K562 (cell line): ENCODE results near the gene SLC6A16. TPM values are rescaled to one million over a fixed set of nuclear protein-coding genes. Genes with fewer than 3 reads are reported as not detected.

Experiments used
- ATAC-seq: fragments of 200-7000 bp; cut with Tn5 transposase; 3 replicates; pipeline ENCODE4 v1.9.1; 2020; ENCODE audit warnings: moderate library complexity
- BruUV-seq: library from RNA; stranded (reverse); fragments of 400-500 nt; replicated peaks from 2 replicates; lab custom pipeline; 2021; lab: Mats Ljungman, UMichigan
- CTCF ChIA-PET: fragments of 300-600 bp; formaldehyde crosslinking; extraction: SDS; loops from one replicate; lab custom pipeline; 2021; ENCODE audit warnings: low intra/inter-chr PET ratio; lab: Yijun Ruan, JAX
- POLR2A ChIA-PET: fragments of 300-600, 350-650 bp; sonication (Branson Sonifier 250); formaldehyde crosslinking; extraction: SDS; loops from one replicate; lab custom pipeline; 2021; ENCODE audit warnings: antibody characterized with exemption, inconsistent platforms; lab: Yijun Ruan, JAX
- DNase-seq, 4 experiments: peaks; one replicate each; pipeline versions ENCODE4 v3.0.0 to v3.0.0-alpha.2; 2011 to 2018; ENCODE audit warnings: low spot score in 3 of 4, mixed read lengths in 3 of 4; ENCODE audit errors: extremely low read depth in 1 of 4
- FAIRE-seq: peaks from 2 replicates; lab custom pipeline; 2011; peaks lifted over from hg19 to GRCh38; lab: Jason Lieb, UNC
- H2AFZ ChIP-seq: 2 replicates; pipeline ENCODE4 v1.6.0; 2011; ENCODE audit warnings: low read depth, low read length, control low read depth, inconsistent platforms
- H3K27ac ChIP-seq: fragments of 200-600 bp; 3 replicates; pipeline ENCODE4 v1.8.0; 2011; ENCODE audit warnings: low read depth, mild to moderate bottlenecking, control low read depth, inconsistent platforms, low read length, moderate library complexity, mixed read lengths; ENCODE audit errors: extremely low read depth
- H3K27me3 ChIP-seq, 2 experiments: fragments of 300-600 bp in 1 of 2; 2 replicates in 1 of 2; 3 replicates in 1 of 2; pipeline versions ENCODE4 v1.6.0 to v1.8.0; 2011; ENCODE audit warnings: inconsistent platforms in 2 of 2, low read length in 2 of 2, mild to moderate bottlenecking in 1 of 2, mixed read lengths in 1 of 2, moderate library complexity in 1 of 2; ENCODE audit not compliant: control insufficient read depth in 2 of 2, insufficient read depth in 2 of 2
- H3K36me3 ChIP-seq: fragments of 300-600 bp; 3 replicates; pipeline ENCODE4 v1.8.0; 2011; ENCODE audit warnings: mild to moderate bottlenecking, low read length, inconsistent platforms; ENCODE audit not compliant: control insufficient read depth, insufficient read depth
- H3K4me1 ChIP-seq, 2 experiments: fragments of 200-600 bp in 1 of 2; replicated peaks in 1 of 2; 2 replicates in 1 of 2; 3 replicates in 1 of 2; pipeline versions ENCODE4 v1.5.1 to v1.8.0; 2011; ENCODE audit warnings: inconsistent platforms in 2 of 2, low read length in 2 of 2, mild to moderate bottlenecking in 1 of 2, mixed read lengths in 1 of 2, moderate library complexity in 1 of 2; ENCODE audit not compliant: control insufficient read depth in 2 of 2, insufficient read depth in 2 of 2
- H3K4me2 ChIP-seq: 2 replicates; pipeline ENCODE4 v1.6.1; 2011; ENCODE audit warnings: low read length, control low read depth, inconsistent platforms, mixed read lengths; ENCODE audit not compliant: insufficient read depth
- H3K4me3 ChIP-seq: fragments of 200-600 bp; sonication (generic), shearing (Covaris generic); 2 replicates; pipeline ENCODE4 v1.5.1; 2016; ENCODE audit warnings: control low read depth, inconsistent platforms
- H3K79me2 ChIP-seq: fragments of 200-600 bp; 3 replicates; pipeline ENCODE4 v1.8.0; 2011; ENCODE audit warnings: low read length, inconsistent platforms; ENCODE audit not compliant: control insufficient read depth, insufficient read depth
- H3K9ac ChIP-seq, 2 experiments: 2 replicates each; pipeline versions ENCODE4 v1.6.0 to v1.6.1; 2011; ENCODE audit warnings: low read depth in 2 of 2, low read length in 2 of 2, control low read depth in 1 of 2, inconsistent platforms in 1 of 2, mild to moderate bottlenecking in 1 of 2, mixed read lengths in 1 of 2; ENCODE audit not compliant: insufficient read depth in 1 of 2
- H3K9me1 ChIP-seq: one replicate; pipeline ENCODE4 v1.6.0; 2011; ENCODE audit warnings: inconsistent platforms, mild to moderate bottlenecking, low read length, moderate library complexity; ENCODE audit not compliant: control insufficient read depth, insufficient read depth
- H3K9me3 ChIP-seq: replicated peaks from 2 replicates; pipeline ENCODE4 v1.5.1; 2011; ENCODE audit warnings: low read depth, low read length, inconsistent platforms; ENCODE audit not compliant: control insufficient read depth, insufficient read depth
- H4K20me1 ChIP-seq: replicated peaks from 2 replicates; pipeline ENCODE4 v1.6.1; 2011; ENCODE audit warnings: low read length, inconsistent platforms, mixed read lengths; ENCODE audit not compliant: control insufficient read depth, insufficient read depth
- ELK3 ChIP-seq: fragments of 450-650 bp; formaldehyde crosslinking; IDR thresholded peaks from 2 replicates; pipeline ENCODE4 v1.4.0; 2020; ENCODE audit warnings: mild to moderate bottlenecking
- FIP1L1 ChIP-seq: fragments of 200-400 bp; formaldehyde crosslinking; IDR thresholded peaks from 2 replicates; pipeline ENCODE4 v1.6.1; 2018; ENCODE audit warnings: mild to moderate bottlenecking, low read depth, low read length; ENCODE audit not compliant: poor library complexity, severe bottlenecking
- HCFC1 ChIP-seq: IDR thresholded peaks from 2 replicates; pipeline ENCODE4 v1.6.1; 2012; ENCODE audit warnings: low read depth, low read length, improper control_type of control experiment
- ZNF551 ChIP-seq: fragments of 250-450 bp; sonication (Bioruptor Pico); IDR thresholded peaks from 2 replicates; pipeline ENCODE4 v1.5.0; 2021; ENCODE audit warnings: mild to moderate bottlenecking, moderate library complexity
- WGBS: fragments of 100-300 bp; shearing (Covaris generic); methylation state at CpG from one replicate; pipeline ENCODE4 v1.1.6; 2016; ENCODE audit warnings: low coverage, mixed read lengths; ENCODE audit not compliant: insufficient coverage; ENCODE audit errors: missing lambda C conversion rate; 5-methylcytosine and 5-hydroxymethylcytosine counted together
- in situ Hi-C: fragments of 300-500 bp; cut with MboI; formaldehyde crosslinking; loops from 4 replicates; pipeline ENCODE4 v1.15.0; 2018; ENCODE audit warnings: inconsistent platforms, mixed read lengths
- intact Hi-C: fragments of 100-400 bp; cut with micrococcal nuclease; formaldehyde crosslinking; loops from 2 replicates; pipeline ENCODE4 v1.14.2; 2022
- polyA plus RNA-seq, 8 experiments: library from polyadenylated mRNA; depleted of rRNA in 4 of 8; stranded (reverse) in 5 of 8; unstranded in 3 of 8; fragments of >200 nt; fragmentation: Nextera tagmentation in 2 of 8; fragmentation: Illumina TruSeq in 1 of 8; extraction: Ambion mirVana in 2 of 8; extraction: Trizol in 1 of 8; gene quantifications; 2 replicates each; pipeline versions ENCODE4 v1.2.1 to v1.2.3, GENCODE V29; 2011 to 2014; ENCODE audit warnings: inconsistent platforms in 1 of 8, missing spikeins in 1 of 8
- total RNA-seq, 7 experiments: library from RNA; depleted of rRNA in 6 of 7; stranded (reverse); fragments of >200 nt in 6 of 7; fragmentation: Illumina TruSeq in 2 of 7; extraction: Trizol in 2 of 7; gene quantifications; 2 replicates each; pipeline versions ENCODE4 v1.2.1 to v1.2.3, GENCODE V29; 2011 to 2021; ENCODE audit warnings: low replicate concordance in 1 of 7

Gene SLC6A16
- total and polyA plus RNA-seq, 9 of the 15 experiments (the other 6 are each of a cell fraction or from before 2014, with no cell fraction given), result 0.05 to 0.95 (median 0.36) TPM

GRCh38 chr19:49335784-49336481, 10.9 kb upstream of the SLC6A16 start:
- POLR2A ChIA-PET, result interaction anchor here (1.0 kb wide), 1 partner anchor 17 kb away, joined by 4 read pairs; no protein-coding TSS in a partner anchor
- CTCF ChIA-PET, result interaction anchor here (0.5 kb wide), 1 partner anchor 58 kb away, joined by 3 read pairs; no protein-coding TSS in a partner anchor
- no peak for TF ChIP-seq ZNF551 (CRISPR knock-in tag)
- TF ChIP-seq FIP1L1, result no peak
- TF ChIP-seq ELK3 (CRISPR knock-in tag), result no peak
- TF ChIP-seq HCFC1, result 0 out of 2 replicates have a peak, but pooled peaks have one; percentile 0
- no peaks in the 10 kb centered on the region for H3K9me3 ChIP-seq
- peak overlapping the region; percentile 27 for H3K4me3 ChIP-seq
- H2AFZ ChIP-seq, result peak overlapping the region; percentile 95
- in situ Hi-C loops (no loop called here), intact Hi-C loops (no loop called here)
- ATAC-seq, result no peak
- peak overlapping the region; percentile 57 to 87 for H3K9ac ChIP-seq
- peak overlapping the region; percentile 77 for H3K4me2 ChIP-seq
- H3K36me3 ChIP-seq, result peaks cover 2% of the 10 kb centered on the region; the same call in 1 of the 3 replicates
- H3K79me2 ChIP-seq, result no peaks in the 10 kb centered on the region
- no peaks in the 10 kb centered on the region for H3K9me1 ChIP-seq
- FAIRE-seq, result no peak
- H3K27ac ChIP-seq, result peak overlapping the region; percentile 70; the same call in 2 of the 3 replicates
- DNase-seq, result no peak
- BruUV-seq, result TSS peak; percentile 75
- peaks cover 40 to 69% of the 10 kb centered on the region in 2 experiments for H3K4me1 ChIP-seq
- no peaks in the 10 kb centered on the region for H3K27me3 ChIP-seq
- H4K20me1 ChIP-seq, result no peaks in the 10 kb centered on the region
- WGBS, result 59% methylated on average over 14 of the region's 14 CpGs
